ENCODE results near the gene RRAGC.

GRCh38 chr1:38826886-38827285 is 32.7 kb downstream of the RRAGC start:
- TF ChIP-seq, protein P1, sequence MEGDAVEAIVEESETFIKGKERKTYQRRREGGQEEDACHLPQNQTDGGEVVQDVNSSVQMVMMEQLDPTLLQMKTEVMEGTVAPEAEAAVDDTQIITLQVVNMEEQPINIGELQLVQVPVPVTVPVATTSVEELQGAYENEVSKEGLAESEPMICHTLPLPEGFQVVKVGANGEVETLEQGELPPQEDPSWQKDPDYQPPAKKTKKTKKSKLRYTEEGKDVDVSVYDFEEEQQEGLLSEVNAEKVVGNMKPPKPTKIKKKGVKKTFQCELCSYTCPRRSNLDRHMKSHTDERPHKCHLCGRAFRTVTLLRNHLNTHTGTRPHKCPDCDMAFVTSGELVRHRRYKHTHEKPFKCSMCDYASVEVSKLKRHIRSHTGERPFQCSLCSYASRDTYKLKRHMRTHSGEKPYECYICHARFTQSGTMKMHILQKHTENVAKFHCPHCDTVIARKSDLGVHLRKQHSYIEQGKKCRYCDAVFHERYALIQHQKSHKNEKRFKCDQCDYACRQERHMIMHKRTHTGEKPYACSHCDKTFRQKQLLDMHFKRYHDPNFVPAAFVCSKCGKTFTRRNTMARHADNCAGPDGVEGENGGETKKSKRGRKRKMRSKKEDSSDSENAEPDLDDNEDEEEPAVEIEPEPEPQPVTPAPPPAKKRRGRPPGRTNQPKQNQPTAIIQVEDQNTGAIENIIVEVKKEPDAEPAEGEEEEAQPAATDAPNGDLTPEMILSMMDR (IDR thresholded peaks at IDR 0.05) = no peak
- TF ChIP-seq EZH2 (IDR thresholded peaks at IDR 0.05) = no peak
